ENCODE results near the gene FAM168A. TPM values are rescaled to one million over a fixed set of nuclear protein-coding genes. Genes with fewer than 3 reads are reported as not detected.

Gene FAM168A
- total RNA-seq, 1 experiment from 2014 or later = 21.1 TPM

DNA sequence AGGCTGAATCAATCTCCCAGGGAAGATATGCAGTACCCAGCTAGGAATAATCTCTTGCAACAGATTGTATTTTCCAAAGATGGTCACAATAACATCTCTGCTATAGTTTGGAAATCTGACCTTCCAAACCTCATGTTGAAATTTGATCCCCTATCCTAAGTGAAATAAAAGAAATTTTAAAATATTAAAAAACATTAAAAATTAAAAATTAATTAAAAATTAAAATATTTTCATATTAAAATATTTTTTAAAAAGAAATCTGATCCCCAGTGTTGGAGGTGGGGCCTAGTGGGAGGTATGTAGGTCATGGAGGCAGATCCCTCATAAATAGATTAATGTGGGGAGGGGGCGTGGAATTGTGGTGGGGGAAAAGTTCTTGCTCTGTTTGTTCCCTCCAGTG lies 79.7 kb downstream of the FAM168A start:
- Histone ChIP-seq H3K79me2 (ENCODE audit: insufficient read depth, low read length) (0 out of 2 replicates have a peak, but pooled peaks cover 1% of the 10 kb centered on the region), H3K23ac (ENCODE audit: insufficient read length, low read depth, low read length) (no peak overlapping the region), H2BK15ac (ENCODE audit: low read depth, low read length) (no peak overlapping the region), H3K14ac (ENCODE audit: insufficient read depth, low read length) (no peak overlapping the region), H4K91ac (ENCODE audit: insufficient read length, low read depth, low read length) (no peak overlapping the region), H3K79me1 (ENCODE audit: insufficient read depth, low read depth, low read length, poor library complexity, severe bottlenecking) (no peaks in the 10 kb centered on the region), H3K23me2 (ENCODE audit: insufficient read length, low read depth, low read length, poor library complexity, severe bottlenecking) (no peaks in the 10 kb centered on the region), H3K4me1 (ENCODE audit: insufficient read depth, low read length) (no peaks in the 10 kb centered on the region), H3K4me2 (ENCODE audit: insufficient read depth, insufficient read length, low read length) (no peak overlapping the region), H3K27ac (ENCODE audit: insufficient read length, low read depth, low read length) (no peak overlapping the region), H3K4ac (ENCODE audit: low read depth, low read length) (no peak overlapping the region), H2AFZ (ENCODE audit: low read length) (no peak overlapping the region), H2BK120ac (ENCODE audit: low read depth, low read length, poor library complexity, severe bottlenecking) (no peak overlapping the region), H2BK12ac (ENCODE audit: insufficient read length, low read depth, low read length) (no peak overlapping the region), H3K18ac (ENCODE audit: insufficient read length, low read depth, low read length) (no peak overlapping the region), H2BK5ac (ENCODE audit: insufficient read length, low read length) (no peak overlapping the region), H4K20me1 (ENCODE audit: control insufficient read depth, insufficient read depth, insufficient read length) (no peaks in the 10 kb centered on the region), H3K27me3 (ENCODE audit: insufficient read depth, low read length) (no peaks in the 10 kb centered on the region), H4K8ac (replicated peaks; ENCODE audit: insufficient read length, low read depth, low read length) (no peak overlapping the region), H3T11ph (ENCODE audit: low read length) (no peak overlapping the region), H4K5ac (ENCODE audit: insufficient read length, low read depth, low read length) (no peak overlapping the region), H3K9me3 (ENCODE audit: control insufficient read depth, low read depth, low read length) (peaks cover 2% of the 10 kb centered on the region), H3K56ac (ENCODE audit: insufficient read length, low read depth, low read length) (no peak overlapping the region), H3K9ac (ENCODE audit: extremely low read depth, insufficient read length, low read length) (no peak overlapping the region), H2BK20ac (ENCODE audit: low read depth, low read length, poor library complexity, severe bottlenecking) (no peak overlapping the region), H2AK5ac (ENCODE audit: insufficient read length, low read length) (no peak overlapping the region)
- no peak overlapping the region for H3K4me3 Mint-ChIP-seq
- DNase-seq = no peak
- WGBS (ENCODE audit: extremely low coverage, insufficient read length, low lambda C conversion rate) = no CpG with 5 or more reads among the region's 1 CpG
- H3K4me1 Mint-ChIP-seq = peaks cover 9 to 14% of the 10 kb centered on the region in 2 experiments
- peaks cover 2 to 10% (median 3%) of the 10 kb centered on the region in 3 experiments; a peak in 4 of 7 replicates for H3K36me3 Mint-ChIP-seq (ENCODE audit: insufficient read depth in 1 of 3, low read depth in 3 of 3)
- peaks cover 8 to 9% of the 10 kb centered on the region in 2 experiments; a peak in 4 of 5 replicates for H3K9me3 Mint-ChIP-seq
- no peak overlapping the region; a peak in 1 of 7 replicates for H3K27ac Mint-ChIP-seq
- no peaks in the 10 kb centered on the region for H3K27me3 Mint-ChIP-seq (ENCODE audit: low read depth)
- TF ChIP-seq, protein P1, sequence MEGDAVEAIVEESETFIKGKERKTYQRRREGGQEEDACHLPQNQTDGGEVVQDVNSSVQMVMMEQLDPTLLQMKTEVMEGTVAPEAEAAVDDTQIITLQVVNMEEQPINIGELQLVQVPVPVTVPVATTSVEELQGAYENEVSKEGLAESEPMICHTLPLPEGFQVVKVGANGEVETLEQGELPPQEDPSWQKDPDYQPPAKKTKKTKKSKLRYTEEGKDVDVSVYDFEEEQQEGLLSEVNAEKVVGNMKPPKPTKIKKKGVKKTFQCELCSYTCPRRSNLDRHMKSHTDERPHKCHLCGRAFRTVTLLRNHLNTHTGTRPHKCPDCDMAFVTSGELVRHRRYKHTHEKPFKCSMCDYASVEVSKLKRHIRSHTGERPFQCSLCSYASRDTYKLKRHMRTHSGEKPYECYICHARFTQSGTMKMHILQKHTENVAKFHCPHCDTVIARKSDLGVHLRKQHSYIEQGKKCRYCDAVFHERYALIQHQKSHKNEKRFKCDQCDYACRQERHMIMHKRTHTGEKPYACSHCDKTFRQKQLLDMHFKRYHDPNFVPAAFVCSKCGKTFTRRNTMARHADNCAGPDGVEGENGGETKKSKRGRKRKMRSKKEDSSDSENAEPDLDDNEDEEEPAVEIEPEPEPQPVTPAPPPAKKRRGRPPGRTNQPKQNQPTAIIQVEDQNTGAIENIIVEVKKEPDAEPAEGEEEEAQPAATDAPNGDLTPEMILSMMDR (conservative IDR thresholded peaks at IDR 0.05) = no peak
